Brain pericyte (primary cell): ENCODE measurements around the gene C1QL2.

Experiments used
- DNase-seq: peaks from one replicate; pipeline ENCODE4 v3.0.0-alpha.2; 2012; ENCODE audit warnings: low read depth, low spot score

Gene C1QL2

DNA sequence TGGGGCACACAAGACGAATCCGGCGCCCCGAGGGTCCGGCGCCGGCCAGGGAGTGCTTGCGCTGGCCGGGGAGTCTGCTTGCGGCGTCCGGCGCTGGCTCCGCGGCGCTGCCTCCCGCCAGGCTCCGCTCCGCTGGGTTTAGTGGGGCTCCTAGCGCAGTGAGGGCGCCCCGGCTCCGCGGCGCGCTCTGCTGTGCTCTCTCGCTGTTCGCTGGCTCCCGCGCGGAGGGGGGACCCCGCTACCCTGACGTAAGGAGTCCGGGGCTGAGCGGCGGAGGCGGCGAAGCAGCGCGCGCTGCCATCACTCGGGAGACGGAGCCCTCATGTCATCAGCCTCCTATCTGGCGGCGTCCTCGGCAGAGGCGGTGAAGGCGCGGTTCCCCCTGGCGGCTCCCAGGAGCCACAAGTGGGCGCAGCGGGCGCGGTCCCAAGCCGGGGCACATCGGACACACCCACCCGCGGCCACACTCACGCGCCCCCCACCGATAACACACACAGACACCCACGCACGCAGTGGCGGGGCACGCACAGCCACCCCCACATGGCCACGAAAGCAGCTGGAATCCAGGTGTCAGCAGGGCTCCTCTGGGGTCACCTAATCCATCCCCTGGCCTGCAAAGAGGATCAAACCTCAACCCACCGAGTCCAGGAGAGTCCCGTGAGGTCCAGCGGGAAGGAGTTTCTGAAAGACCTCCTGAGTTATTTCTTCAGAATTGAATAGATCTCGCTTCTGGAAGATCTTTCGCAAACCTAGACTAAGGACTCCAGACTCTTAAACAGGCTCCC is at the start of gene C1QL2:
Gene C1QL2 (minus strand): TSS at position 189 of the 785 bp plus-strand sequence. CDS start 482 bp downstream, outside the sequence.
- DNase-seq, result no peak

DNA sequence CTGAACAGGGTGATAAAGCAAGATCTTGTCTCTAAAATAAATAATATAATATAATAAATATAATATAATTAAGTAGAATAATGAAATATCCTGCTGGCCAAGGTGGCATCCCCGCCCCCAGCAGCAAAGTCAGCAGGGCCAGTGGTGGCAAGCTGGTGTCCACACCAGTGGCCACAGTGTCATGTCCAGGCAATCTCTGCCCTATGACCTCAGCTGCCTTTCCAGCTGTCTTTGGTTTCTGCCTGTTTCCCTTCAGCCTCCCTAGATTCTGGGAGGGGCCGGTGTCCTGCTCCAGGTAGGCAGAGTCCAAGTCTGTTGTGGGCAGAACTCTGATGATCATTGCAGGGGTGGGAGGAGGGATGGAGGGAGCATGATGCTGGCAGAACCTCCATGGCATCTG is 48.9 kb upstream of the C1QL2 start:
- no peak for DNase-seq

DNA sequence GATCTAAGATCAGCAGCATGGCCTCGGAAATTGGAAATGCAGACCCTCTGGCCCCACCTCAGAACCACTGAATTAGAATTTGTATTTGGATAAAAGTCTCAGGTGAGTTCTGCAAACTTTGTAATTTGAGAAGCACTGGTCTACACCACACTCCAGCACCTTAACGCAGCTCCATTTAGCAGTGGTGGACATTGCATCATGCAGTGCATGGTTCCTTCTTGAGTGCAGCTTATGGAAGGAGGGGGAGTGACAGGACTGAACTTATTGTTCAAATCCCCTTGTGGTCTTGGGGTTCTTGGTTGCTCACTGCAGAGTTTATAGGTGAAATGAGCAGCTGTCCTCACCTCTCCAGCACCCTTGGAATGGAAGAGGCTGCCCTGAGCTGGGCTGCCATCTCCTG is 47.6 kb upstream of the C1QL2 start:
- no peak for DNase-seq

DNA sequence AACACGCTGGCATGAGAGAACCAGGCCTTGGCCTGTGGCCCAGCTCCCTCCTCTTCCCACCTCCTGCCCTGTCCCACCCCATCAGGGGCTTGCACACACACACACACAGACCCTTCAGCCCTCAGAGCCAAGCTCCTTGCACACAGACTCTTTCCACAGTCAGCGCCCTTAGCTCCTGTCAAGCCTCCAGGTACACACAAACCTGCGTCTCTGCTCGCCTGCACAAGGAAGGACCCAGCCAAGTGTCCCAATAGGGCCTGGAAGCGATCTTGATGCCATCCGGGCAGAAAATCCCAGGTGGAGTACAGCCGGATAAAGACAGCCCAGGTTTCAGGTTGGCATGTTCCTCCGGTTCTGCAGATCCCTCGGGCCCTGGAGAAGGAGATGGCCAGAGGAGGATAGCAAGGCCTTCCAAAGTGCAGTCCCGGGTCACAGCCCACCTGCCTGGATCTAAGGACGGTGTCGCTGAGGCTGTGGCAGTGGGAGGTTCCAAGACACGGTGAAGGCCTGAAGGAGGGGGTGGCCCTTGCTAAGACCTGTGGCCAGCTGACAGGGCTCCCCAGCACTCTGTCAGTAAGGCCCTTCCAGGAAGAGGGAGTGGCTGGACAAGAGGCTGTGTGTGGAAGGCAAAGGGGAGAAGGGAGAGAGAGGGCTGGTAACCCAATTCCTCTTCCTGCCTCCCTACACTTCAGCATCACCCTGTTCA is 46.6 kb upstream of the C1QL2 start:
- DNase-seq, result no peak

DNA sequence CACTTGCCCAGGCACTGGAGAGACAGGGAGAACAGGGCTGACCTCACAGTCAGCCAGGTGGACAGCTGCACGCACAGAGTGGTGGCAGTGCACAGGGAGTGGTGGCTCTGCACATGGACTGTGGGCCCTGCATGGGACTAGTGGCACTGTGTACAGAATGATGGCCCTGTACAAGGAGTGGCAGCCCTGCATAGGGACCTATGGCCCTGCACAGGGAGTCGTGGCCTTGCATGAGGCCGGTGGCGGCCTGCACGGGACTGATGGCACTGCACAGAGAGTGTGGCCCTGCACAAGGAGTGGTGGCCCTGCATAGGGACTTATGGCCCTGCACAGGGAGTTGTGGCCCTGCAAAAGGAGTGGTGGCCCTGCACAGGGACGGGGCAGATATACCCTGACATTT is 46.0 kb upstream of the C1QL2 start:
- no peak for DNase-seq

DNA sequence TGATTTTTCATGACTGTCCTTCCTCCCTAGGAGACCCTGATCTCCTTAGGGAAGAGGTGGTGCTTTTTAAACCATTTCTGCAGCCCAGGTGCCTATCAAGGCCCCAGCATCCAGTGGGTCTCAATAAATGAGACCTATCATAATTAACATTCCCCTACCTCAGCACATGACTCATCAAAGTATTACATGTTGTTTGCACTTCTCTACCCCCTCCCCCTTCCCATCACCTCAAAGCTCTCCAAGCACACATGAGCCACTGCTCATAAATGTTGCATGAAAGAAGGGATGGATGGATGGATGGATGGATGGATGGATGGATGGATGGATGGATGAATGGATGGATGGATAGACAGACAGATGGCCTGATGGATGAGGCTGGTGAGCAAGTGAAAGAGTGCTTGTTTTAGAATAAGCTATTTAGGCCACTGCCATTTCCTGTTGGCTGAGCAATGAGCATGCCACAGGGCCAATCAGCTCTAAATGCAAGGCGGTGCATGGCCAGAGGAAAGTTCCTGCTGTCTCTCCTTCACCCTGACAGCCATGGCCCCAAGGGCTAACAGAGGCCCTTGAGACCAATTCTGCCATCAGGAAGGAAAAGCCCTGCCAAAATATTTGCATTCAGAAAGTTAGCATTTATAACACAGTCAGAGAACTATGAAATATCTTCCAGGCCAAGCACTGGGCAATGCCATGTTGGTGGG is 44.2 kb upstream of the C1QL2 start:
- no peak for DNase-seq

DNA sequence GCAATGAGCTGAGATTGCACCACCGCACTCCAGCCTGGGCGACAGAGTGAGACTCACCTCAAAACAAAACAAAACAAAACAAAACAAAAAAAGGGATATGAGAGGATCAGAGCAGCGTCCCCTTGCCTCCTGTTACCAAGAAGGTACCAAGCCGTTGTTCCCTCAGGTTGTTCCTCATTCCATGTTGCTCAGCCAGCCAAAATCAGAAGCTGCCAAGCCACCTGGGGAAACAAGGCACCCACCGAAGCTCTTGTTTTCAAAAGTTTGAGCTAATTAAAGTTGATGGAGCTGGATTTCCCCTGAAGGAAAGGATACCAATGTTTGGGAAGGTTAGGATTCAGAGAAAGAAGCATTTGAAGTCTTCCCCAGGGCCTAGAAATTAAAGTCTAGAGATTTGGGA is 43.3 kb upstream of the C1QL2 start:
- no peak for DNase-seq

DNA sequence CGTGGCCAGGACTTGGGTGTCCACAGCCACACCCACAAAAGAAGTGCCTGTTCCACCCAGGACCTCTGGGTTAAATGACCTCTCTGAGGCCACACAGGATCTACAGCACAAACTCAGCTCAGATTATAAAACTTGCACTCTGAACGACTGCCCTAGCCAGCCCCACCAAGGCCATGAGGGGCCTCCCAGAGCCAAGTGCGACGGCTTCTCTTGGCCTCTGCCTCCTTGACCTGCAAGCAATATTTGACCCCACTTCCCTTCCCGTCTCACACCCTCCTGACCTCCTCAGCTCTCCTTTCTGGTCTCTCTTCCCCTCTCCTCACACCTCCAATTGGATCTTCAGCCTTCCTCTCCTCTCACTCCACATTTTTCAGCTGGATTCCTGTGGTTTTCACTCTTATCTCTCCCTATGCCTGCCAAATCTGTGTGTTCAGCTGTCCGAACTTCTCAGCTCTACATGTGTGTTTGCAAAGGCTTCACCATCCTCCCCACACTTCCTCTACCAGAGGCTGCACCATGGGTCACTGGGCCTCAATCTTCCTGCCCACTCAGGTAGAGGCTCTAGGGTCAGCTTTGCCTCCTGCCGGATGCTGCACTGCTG is 39.8 kb upstream of the C1QL2 start:
- no peak for DNase-seq

DNA sequence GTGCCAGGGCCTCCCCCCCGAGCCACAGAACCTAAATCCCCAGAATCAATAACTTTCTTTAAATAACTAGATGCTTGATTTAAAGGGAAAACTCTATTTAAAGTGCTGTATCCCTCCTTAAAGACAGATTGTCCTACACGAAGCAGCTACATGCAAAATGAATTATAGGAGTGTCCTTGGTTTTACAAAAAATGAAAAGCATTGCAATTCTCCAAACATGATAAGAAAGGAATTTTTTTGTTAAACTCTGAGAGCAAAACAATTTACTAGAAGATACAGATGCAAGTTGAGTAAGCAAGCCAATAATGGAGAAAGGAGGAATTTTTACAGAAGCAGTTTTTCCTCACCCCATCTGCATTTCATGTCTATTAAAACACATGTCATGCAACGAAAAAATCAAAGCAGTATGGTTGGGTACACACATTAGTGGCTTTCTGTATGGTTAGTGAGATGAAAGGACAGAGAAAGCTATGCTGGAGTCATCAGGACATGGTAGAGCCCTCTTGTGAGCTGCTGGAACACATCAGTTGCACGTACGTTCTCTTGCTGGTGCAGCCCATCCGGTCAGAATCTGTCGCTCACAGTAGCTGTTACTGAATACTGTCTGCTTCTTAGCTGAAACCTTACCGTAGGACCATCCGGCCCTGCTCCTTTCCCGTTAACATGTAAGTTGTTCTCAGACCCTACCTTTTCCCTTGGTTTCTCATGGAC is 39.1 kb upstream of the C1QL2 start:
- no peak for DNase-seq

DNA sequence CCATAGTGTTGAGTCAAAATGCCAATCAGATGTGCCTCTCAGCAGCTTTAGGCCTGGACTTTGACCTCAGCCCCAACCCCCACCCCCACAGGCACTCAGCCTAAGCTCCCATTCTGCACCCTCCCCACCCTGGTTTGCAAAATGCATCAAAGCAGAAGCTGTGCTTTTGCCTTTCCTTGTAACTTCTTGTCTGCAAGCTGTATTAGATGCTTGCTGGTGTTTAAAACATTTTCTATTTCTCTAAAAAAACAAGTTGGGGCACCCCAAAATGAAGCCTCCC is 38.5 kb upstream of the C1QL2 start:
- no peak for DNase-seq

DNA sequence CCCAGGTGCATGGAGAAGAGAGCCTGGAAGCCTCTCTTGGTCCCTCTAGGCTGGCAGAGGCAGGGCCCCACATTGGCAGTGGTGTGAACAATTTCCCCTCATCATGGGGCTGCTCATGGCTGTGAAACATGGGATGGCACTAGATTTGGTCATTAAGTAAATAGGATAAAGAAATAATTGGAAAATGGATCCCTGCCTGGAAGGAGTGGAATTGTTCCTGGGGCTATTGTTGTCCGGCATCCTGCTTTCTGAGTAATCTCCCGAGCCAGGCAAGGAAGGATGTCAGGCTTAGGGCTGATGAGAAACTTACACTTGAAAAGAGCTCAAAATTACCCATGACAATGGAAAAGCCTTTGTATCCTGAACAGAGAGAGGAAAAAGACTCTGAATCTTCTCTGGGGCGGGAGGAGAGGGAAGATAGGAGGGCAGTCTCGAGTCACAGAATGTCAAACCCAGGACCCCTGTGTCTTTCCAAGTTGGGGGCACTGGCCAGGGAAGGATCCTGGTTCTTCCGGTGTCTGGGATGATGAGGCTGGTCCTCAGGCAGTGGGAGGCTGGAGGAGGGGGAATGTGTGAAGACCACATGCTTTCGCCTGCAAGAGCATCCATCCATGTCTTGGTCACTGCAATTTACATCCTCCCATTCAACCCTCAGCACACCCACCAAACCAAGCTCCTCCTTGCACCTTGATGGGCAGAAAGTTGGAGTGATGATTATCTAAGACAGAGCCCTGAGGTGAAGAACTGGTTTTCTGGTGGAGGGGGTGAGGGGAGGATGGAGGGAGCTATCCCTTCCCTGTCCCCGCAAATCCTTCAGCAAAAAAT is 38.0 kb upstream of the C1QL2 start:
- no peak for DNase-seq

DNA sequence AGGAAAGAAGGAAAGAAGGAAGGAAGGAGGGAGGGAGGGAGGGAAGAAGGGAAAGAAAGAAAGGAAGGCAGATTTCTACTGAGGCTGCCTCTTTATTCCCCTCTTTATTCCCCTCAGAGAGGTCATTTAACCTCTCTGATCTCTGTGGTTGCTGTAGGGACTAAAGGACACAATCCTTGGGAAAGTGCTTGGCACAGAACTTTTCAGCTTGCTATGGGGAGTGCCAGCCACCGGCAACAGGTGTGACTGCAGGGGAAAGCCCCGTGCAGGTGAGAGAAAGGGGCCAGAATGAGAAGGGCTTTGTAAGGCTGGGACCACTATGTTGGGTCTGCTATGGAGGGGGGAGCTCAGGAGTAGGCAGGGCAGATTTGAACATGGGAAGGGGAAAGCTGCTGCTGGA is 37.3 kb upstream of the C1QL2 start:
- no peak for DNase-seq

DNA sequence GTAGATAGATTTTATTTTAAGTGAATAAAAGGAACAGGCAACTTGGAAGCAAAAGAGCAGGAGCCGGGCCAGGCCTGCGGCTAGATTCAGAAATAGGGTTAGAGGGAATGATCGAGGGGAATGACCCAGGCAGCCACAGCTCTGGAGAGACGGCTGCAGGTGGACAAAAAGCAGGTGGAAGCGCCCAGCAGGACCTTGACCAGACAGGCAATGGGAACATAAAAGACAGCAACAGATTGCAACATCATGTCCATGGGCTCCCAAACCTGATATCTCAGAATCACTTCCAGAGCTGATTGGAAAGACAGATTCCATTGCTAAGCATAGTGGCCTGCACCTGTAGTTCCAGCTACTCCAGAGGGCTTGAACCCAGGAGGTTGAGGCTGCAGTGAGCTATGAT is 36.5 kb upstream of the C1QL2 start:
- DNase-seq, result no peak

DNA sequence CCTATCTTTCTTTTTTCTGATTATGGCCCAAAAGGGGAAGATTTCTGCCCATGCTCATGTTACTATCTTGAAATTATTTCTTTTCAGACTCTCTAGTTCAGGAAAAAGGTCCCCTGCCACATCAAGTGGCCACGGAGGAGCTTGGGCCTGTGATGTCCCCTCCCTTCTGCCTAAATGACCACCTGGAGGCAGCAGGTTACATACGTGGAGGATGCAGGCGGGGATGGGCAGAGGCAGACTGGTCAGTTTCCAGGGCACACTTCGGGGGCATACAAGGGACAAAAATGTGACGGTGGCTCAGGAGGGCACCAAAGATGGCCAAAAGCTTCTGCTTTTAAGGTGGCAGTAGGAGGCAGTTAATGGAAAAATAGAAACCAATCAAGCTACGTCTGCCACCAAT is 34.3 kb upstream of the C1QL2 start:
- DNase-seq, result no peak

DNA sequence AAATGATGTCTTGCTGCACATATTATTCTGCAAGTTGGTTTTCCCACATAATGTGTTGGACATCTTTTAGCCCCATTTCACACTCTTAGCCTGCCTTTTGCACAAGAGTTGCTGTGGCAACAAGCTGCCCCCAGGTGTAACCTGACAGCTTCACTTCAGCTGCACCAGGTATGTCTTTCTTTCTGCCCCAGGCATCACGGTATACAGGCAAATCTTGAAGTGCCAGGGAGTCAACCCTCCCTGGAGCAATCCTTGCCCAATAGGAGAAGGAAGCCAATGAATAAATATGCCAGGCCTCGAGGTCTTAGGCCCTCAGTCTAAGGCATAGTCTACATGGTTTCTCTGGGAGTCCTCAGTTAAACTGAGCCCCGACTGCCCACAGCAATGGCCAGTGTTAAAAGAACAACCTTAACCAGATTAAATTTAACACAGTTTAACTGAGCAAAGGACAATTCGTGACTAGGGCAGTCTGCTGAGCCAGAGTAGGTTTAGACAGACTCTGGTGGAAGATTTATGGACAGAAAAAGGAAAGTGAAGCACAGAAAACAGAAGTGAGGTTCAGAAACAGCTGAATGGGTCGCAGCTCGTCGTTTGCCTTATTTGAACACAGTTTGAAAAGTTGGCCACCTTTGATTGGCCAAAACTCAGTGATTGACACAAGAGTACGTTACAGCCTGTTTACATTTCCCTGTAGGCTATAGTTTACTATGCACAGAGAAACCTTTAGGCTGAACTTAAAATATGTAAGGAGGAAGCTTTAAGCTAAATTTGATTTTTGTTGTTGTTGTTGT is 32.0 kb upstream of the C1QL2 start:
- DNase-seq, result no peak

DNA sequence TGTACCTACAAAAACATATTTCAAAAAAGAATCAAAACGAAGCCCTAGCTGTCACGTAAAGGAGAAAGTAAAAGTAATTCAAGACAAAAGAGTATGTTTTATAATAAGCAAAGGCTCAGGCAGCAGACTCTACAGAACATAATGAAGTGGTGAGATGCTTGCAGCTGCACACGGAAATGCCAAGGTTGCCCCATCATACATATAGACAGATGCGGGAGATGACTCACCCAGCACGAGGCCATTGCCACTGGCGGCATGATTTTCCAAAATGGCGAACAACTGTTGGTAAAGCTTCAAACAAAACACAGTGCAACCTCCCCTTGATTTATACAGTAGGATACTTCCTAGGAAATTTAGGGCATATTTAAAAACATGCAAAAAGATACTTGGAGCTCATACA is 26.0 kb upstream of the C1QL2 start:
- DNase-seq, result no peak

DNA sequence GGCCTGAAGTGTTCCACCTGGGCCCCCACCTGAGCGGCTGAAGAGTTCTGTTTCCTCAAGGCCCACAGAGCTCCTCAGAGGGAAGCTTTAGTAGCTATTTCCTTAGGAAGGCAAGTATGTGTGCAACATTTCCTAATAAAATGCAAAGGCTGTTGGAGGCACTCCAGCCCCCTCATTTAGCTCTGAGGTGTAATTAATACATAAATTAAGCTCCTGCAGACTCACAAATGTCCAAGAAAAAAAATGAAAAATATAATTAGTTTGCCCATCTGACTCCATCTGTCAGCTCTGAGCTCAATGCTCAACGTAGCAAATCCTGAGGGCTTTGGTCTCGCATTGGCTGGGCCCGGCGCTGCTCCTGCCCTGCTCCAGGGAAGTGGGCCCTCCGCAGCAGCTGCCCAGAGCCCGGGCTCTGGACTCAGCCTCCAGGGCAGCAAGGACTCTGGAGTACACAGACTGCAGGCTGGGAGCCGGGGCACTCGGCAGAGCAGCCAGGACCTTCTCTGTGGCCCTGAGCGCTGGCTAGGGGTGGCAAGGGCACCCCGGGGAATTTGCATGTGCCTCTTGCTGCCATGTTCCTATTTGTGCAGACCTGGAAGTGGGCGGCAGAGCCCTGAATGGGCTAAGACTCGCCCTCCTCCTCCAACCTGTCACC is 23.4 kb upstream of the C1QL2 start:
- DNase-seq, result no peak

DNA sequence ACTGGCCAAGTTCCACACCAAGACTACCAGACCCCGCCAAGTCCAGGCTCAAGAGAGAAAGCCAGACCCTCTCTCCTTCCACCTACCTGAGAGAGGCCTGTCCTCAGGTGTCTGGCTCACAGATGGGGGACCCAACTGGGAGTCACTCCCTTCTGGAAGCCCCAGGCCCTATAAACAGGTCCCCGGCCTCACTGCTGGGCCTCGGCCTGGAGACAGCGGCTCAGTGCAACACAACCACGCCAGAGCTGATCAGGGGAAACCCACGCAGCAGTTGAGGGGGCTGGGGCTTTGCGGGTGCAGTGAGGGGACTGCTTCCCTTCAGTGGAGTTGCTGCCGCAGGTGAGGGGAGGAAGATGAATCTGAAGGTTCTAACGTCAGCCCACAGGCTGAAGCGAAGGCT is 22.8 kb upstream of the C1QL2 start:
- DNase-seq, result no peak

DNA sequence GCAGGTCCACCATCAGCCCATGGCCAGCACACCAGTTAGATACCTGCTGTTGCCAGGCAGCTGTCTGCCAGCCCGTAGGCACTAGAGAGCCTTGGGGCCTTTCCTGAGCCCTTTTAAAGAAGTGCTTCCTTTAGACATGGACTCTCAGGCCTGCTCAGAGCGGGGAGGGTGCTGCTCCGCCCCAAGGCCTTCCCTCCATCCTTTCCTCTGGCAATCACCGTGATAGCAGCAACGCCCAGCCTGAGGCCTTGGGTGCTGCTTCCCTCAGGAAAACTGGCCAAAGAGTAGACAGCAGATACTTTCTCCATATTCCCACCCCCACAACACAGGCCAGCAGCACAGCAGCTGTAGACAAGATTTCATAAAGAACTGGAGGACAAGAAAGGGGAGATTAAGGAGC is 22.3 kb upstream of the C1QL2 start:
- DNase-seq, result no peak

DNA sequence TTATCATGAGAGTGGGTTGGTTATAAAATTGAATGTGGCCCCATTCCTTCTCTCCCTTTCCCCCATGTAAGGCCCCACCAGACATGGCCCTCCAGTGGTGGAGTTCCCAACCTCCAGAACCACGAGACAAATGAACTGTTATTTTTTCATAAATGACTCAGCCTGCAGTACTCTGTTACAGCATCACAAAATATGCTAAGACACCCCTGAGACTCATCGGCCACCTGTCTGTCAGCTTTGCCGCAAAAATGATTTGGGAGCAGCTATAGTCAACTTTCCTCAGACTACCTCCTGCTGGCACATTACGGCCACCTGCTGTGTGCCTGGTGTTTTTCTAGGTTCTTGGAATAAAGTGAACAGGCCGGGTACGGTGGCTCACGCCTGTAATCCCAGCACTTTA is 21.4 kb upstream of the C1QL2 start:
- no peak for DNase-seq
